Activated naive CD4-positive, alpha-beta T cell (primary cell): Measurements from ENCODE around the gene HLF.

Source experiments
- DNase-seq, 4 experiments: peaks; one replicate each; lab custom pipeline; 2025; lab: John Stamatoyannopoulos, UW

The HLF gene

DNA sequence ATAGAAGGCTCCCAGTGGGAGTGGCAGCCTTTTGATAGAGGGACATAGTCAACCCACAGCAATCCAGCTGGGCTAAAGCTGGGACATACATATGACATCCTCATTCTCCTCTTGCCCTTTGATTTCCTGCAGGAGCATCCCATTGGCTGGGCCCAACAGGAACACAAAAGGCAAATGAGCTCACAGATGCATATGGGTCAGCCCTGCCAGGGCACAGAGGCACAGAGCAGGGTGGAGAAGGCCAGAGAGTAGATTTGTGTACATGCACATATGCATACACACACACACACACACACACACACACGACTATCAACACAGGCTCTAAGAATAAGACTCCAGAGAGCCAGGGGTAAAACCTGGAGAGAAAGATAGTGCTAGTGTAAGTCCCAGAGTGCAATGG is 98.3 kb downstream of the HLF start:
- DNase-seq, result no peak

DNA sequence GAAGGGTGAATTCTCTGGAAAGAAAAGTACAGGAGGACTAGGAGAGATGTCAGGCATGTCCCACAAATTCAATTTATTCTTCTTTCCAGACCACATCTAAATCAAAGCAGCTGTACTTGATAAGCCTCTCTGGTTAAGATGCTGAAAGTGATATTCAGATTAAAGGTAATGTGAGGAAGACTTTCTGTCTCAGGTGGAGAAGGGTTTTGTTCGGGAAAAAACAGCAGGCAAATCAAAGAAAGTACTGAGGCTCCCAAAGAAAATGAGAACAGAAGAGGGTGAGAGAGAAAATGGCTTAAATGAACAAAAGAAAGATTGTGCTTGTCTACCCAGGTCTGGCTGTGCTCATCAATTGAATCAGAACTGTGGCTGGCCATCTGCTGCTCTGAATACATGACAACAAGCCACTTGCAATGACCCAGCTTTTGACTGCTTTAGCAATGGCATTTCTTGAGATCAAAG is 101.3 kb downstream of the HLF start:
- no peak for DNase-seq

DNA sequence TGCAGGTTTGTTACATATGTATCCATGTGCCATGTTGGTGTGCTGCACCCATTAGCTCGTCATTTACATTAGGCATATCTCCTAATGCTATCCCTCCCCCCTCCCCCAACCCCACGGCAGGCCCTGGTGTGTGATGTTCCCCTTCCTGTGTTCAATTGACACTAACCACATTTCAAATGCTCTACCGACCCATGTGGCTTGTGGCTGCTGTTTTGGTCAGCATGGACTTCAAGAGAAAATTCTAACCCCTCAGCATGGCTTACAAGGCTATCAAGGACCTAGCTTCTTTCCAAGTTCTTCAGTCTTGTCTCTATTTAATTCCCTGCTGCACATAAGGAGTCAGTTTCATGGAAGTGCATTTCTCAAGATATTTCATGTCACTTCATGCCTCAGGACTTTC is 103.9 kb downstream of the HLF start:
- no peak for DNase-seq
